ENCODE results near the gene C20orf173.

The C20orf173 gene

GRCh38 chr20:35506179-35506578 lies 23.3 kb downstream of the C20orf173 start:
- DNase-seq: no peak

- DNase-seq: no peak
Measured at GRCh38 chr20:35504751-35505150, 24.7 kb downstream of the C20orf173 start.

- DNase-seq: no peak
Measured at GRCh38 chr20:35503841-35504561, 25.5 kb downstream of the C20orf173 start.

- DNase-seq: no peak
Measured at GRCh38 chr20:35503281-35503680, 26.2 kb downstream of the C20orf173 start.

GRCh38 chr20:35502352-35502751 lies 27.1 kb downstream of the C20orf173 start:
- DNase-seq: no peak

- DNase-seq: no peak
Measured at GRCh38 chr20:35499271-35499670, 30.2 kb downstream of the C20orf173 start.

- no peak for DNase-seq
Measured at GRCh38 chr20:35497780-35498189, 31.7 kb downstream of the C20orf173 start.

- no peak for DNase-seq
Measured at GRCh38 chr20:35497320-35497719, 32.1 kb downstream of the C20orf173 start.

GRCh38 chr20:35496481-35496880 lies 33.0 kb downstream of the C20orf173 start:
- DNase-seq: no peak

GRCh38 chr20:35492352-35492751 lies 37.1 kb downstream of the C20orf173 start:
- DNase-seq: no peak

GRCh38 chr20:35491823-35492222 lies 37.6 kb downstream of the C20orf173 start:
- DNase-seq: no peak

GRCh38 chr20:35490736-35491181 lies 38.7 kb downstream of the C20orf173 start:
- DNase-seq: peak; percentile 59

GRCh38 chr20:35489717-35490116 lies 39.7 kb downstream of the C20orf173 start:
- no peak for DNase-seq

GRCh38 chr20:35487479-35487878 lies 42.0 kb downstream of the C20orf173 start:
- DNase-seq: no peak

GRCh38 chr20:35479798-35480197 lies 49.7 kb downstream of the C20orf173 start:
- DNase-seq: no peak

- DNase-seq: no peak
Measured at GRCh38 chr20:35478804-35479472, 50.5 kb downstream of the C20orf173 start.

All from stimulated activated CD4-positive, alpha-beta T cell treated with anti-CD3 and anti-CD28 coated beads, Interleukin-4, amount 100 ng/mL, for 24 hours (primary cell).